Right kidney (tissue), 1 donor: Measurements from ENCODE around the gene IRAK1.

Experiments used
- DNase-seq: peaks from one replicate; pipeline ENCODE4 v3.0.0-alpha.2; 2016

IRAK1 gene

DNA sequence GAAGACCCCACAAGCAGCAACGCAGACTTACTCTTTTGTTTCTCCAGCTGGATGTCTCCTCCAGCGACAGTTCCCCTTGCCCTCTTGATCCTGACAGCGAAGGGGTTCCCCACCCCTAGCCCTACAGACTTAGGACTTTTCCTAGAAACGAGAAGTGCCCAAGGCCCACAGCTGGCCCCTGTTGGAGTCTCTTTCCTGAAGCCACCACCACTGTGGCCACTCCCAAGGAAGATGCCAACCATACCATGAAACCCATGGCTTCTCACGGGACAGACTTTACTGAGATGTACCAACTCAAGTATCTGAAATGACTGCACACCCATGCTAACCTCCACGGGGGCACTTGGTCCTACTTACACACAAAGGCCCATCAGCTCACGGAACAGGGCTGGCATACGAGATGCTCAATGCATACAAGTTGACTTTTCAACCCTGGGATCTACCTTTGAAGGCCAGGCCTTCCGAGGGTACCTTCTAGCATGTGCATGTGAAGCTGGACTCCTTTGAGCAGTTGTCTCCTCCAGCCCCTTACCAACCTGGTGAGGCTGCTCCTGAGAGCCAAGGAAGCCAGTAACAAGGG lies 924 bp upstream of the IRAK1 start:
- DNase-seq, result no peak

DNA sequence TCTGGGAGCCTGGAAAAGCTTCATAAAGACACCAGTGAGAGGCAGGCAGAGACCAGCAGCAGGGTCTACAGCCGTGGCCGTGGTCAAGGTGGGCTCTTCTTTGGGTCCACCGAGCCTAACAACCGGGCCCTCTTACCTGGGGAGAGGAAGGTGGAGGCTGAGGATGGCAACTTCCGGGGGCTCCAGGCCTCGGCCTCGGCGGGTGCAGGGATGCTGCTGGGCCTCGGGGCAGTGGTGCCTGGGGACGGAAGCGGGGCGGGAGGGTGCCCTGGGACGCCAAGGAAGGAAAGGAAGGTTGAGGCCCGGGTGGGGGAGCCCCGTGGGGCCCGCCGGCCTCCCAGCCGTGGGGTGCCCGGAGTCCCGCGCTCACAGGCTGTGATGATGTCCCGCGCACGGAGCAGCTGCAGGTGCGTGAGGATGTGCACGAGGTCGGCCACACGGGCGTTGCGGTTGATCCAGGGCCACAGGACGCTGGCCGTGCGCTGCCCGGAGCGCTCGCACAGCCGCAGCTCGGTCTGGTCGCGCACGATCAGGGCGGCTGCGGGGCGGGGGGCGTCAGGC lies 561 bp downstream of the IRAK1 start:
- no peak for DNase-seq

DNA sequence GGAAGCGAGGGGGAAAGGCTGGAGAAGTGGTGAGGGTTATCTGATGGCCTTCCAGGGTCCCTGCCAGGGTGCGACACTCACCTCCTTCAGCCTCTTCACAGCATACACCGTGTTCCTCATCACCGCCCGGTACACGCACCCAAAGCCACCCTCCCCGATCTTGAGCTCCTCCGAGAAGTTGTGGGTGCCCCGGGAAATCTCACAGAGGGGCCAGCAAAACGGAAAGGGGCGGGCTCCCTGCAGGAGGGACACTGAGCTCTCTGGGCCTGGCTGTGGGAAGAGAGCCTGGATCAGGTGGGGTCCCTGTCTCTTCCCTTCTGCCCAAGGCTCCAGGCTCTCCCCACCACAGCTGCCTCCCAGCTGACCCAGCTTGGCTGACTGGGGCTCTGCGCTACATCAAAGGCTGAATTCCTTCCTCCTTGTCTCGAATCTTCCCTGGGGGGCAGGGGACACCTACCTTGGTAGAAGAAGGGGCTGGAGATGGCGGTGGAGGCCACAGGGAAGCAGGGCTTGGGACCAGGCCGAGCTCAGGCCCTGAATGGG lies 1.1 kb downstream of the IRAK1 start:
- DNase-seq, result no peak

DNA sequence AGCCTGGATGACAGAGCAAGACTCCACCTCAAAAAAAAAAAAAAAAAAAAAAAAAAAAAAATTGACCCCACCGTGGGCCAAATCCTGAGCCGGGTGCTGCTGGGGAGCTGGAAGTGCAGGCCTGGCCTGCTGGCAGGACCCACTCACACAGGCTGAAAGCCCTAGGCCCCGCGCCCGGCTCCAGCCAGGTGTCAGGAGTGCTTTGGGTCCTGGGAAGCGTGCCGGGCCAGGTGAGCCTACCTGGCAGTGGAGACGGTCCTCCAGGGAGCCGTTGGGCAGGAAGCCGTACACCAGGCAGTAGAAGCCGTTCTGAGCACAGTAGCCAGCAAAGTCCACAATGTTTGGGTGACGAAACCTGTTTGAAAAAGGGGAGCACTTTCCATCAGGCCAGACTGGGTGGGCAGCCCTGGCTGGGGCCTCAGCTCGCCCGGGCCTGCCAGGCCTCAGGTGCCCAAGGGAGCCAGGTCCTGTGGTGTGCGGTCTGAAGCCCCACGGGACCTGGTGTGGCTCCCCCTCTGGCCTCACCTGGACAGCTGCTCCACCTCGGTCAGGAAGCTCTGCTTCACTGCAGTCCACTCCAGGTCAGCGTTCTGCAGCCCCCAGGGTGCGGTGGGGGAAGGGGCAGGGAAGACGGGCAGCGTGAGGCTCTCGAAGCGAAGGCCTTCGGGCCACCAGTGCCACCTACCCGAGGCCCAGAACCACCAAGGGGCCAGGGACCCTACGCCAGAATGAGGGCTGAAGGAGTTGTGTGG lies 1.8 kb downstream of the IRAK1 start:
- DNase-seq, result no peak

DNA sequence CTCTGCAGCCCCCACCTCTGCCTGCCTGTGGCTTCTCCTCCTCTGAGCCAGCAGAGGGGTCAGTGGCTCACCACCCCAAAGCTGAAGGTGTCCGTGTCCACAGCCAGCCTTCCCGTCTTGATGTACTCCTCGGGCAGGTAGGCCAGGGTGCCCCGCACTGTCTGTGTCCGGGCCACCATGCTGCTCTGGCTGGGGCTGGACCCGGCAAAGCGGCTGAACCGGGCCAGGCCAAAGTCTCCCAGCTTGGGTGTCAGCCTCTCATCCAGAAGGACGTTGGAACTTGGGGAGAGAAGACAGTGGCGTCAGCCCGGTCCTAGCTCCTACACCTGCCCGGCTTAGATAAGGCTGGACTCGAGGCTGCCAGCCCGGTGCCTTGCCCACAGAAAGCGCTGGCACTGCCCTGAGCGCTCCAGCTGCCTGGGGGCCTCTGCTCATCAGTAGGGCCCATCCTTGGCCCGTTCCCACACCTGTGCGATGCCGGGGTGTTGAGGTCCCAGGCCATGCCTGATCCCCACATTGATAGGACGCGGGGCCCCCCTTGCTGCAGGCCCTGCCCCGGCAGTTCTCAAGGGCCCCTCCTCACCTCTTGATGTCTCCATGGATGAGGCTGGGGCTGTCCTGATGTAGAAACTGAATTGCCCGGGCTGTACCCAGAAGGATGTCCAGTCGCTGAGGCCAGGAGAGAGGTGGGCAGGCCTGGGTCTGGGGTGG lies 3.2 kb downstream of the IRAK1 start:
- no peak for DNase-seq

DNA sequence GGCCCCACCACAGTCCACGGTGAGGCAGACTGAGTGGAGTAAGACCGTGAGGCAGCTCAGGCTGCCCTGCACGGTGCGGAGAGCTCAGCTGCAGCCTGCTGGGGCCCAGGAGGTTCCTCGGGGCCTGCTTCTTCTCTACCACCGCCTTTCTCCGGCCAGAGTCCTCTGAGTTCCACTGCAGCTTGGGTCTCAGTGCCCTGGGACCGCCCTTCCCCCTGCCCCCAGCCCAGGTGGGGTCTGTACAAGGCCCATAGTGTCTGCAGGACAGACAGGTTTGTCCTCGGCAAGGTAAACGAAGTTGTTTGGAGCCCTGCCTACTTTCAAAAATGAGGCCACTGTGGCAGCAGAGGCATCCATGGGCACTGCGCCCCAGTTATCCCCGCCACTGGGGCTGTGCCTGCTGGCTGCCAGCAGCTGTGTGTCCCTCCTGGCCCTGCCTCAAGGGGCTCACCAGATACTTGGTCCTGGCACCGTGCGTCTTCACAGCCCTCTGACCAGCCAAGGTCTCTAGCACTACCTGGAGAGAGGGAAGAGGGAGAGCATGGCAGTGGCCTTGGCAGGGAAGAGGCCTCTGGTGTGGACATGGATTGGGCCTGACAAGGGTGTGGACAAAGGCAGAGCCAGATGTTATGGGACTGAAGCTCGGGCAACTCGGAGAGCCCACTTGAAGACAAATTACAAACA lies 4.0 kb downstream of the IRAK1 start:
- DNase-seq, result no peak

DNA sequence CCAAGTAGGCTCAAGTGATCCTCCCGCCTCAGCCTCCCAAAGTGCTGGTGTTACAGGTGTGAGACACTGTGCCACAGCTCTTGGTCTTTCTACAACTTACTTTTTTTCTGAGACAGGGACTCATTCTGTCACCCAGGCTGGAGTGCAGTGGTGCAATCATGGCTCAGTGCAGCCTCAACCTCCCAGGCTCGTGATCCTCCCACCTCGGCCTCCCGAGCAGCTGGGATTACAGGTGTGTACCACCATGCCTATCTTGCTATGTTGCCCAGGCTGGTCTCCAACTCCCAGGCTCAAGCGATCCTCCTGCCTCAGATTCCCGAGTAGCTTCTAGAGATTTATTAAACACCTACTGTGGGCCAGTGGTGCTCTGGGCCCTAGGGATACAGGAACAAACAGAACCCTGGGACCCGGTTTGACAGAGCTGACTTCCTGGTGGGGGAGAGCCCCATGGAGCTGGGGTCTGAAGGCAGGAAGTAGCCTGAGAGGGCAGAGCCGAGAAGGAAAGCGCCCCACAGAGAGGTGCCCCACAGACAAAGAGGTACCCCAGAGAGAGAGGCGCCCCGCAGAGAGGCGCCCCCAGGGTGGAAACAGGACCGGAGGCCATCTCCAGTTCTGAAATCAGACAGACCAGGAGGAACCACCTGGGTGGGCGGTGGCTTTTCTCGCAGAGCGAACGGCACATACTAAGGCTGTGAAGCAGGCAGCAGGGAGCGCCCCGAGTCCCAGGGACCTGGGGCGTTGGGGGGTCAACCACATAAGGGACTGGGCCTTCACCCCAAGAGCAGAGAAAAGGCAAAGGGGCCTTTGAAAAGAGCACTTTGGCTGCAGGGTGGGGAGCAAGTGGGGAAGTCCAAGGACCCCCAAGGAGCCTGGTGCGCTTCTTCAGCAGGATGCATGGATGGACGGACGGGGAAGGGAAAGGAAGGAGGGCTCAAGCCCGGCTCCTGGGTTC lies 5.0 kb downstream of the IRAK1 start:
- DNase-seq, result no peak

DNA sequence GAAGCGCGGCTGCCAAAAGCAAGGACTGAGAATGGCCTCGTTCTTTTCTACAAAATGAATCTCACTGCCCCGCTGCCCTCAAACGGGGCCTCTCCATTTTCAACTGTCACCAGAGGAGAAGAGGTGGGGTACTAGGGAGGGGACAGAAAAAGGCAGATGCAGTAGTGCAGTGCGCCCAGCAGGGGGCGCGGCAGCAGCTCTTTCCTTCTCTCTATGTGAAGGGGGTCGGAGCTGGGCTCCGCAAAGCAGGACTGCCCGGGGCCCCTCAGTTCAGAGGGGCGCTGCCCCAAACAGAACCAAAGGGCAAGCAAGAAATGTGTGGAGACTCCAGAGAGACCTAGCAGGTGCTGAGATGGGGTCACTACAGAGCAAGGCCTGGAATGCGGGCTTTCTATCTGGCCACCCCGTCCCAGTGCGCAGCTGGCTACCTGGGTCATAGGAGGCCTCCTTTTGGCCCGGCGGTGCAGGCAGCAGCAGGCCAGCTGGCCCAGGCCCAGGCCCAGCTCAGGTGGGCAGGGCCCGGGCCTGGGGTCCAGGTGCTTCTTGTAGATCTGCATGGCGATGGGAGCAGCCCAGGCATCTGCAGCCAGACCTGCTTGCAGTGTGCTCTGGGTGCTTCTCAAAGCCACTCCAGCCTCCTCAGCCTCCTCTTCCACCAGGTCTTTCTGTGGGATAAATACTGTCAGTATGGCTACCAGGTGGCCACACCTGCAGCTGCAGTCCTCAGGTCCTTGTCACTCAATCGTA lies 5.9 kb downstream of the IRAK1 start:
- no peak for DNase-seq

DNA sequence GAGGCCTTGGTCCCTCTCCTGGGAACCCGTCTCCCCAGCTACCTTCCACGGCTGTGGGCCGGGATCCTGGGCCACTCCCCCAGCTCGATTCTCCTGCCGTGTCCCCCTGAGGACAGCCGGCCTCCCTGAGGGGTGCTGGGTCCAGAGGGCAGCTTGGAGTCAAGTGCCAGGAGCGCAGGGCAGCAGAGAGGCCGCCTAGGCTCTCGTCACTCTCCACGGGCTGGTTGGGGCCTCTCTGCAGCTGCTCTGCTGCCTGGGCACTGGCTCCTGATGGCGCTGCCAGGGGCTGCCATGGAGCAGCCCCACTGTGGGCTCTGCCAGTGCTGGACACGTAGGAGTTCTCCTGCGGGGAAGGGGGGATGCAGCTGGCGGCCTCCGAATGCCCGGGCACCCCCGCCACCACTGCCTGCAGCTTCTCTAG lies 6.7 kb downstream of the IRAK1 start:
- no peak for DNase-seq

DNA sequence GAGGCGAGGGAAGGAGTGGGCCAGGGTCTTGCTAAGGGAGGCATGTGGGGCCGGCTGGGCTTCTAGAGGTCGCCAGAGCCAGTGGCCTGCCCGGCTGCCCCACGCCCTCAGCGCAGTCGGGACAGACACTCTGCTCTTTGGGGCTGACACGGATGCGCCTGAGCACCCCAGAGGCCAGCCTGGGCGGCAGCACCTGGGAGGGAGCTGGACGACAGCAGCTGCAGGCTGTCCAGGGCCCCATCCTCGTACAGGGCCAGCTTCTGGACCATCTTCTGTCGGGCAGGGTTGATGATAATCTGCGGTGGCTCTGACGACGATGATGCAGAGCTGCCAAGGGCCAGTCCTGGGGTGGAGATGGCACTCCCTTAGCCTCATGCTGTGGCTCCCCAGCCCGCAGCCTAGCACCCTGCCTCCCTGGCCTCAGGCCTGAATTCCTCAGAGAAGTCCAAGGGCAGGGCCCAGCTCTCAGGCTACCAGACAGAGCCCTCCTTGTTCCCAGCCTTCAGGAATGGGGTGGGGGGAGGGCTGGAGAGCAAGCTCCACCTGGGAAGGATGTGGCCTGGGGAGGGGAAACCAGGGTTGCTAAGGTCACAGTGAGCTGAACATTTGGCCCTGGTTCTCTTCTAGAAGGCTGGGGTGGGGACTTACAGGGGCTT lies 7.2 kb downstream of the IRAK1 start:
- no peak for DNase-seq

DNA sequence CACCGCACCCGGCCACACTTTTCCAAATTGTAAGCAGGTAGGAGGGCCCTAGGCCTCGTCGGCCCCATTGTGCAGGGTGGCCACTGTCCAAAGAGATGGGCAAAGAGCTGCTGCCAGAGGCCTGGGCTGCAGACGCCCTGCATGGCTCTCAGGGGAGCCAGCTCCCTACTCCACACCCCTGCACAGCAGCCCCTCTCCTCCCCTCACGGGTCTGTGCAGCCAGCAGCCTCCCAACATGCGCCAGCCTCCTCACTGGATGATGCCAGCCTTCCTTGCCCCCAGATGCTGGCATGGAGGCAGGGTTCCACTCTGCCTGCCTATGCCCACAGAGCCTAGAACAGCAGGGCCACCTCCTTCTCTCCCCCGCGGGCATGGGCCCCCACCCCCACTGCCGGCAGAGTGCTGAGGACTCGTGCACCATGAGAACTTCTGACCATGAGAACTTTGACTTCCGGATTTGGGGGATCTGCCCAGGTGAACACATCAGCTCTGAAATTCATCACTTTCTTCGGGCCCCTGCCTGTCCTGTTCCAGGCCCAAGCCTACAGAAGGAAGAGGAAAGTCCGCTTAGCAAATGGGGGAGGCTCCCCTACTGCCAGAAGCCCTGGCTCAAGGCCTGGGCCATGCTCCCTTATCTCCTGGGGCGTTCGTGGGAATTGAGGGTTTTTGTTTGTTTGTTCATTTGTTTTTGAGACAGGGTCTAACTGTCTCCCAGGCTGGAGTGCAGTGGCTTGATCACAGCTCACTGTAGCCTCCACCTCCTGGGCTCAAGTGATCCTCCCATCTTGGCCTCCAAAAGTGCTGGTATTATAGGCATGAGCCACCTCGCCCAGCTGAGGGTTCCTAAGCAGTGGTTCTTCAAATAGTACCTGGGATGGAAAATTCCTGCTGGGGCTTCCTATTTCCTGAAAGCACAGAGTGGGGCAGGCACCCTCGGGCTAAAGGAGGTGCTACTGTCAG lies 8.0 kb downstream of the IRAK1 start:
- DNase-seq, result no peak

DNA sequence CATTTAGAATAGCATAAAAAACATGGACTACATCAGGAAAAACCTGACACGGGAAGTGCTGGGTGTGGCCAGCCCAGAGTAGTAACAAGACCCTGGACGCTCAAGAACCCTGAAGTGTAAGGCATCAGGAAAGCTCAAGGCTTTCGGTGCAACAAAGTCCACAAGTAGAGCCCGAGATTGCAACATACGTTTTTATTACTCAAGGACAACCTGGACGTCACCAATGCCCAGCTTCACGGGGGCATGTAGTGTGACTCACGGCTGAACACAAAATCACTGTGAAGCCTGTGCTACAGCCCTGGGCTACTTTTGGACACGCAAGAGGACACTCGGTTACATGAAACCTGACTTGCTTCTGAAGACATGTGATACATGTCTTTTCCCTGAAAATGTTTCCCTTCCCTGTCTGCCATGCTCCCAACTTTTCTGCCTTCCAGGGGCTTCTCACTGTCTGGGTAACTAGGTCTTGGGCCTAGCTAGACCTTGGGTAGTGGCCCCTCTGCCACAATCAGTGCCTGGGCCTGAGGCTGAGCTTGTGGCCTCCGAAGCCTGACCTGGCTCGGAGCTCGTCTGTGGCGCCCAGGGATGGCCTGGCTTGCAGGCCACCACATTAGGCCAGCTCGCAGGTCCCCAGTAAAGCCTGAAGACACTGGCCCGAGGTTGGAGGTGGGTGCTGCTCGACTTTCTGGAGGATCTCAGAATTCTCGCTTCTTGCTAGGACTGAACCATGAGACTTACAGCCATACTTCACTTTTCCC lies 9.2 kb downstream of the IRAK1 start:
- no peak for DNase-seq

DNA sequence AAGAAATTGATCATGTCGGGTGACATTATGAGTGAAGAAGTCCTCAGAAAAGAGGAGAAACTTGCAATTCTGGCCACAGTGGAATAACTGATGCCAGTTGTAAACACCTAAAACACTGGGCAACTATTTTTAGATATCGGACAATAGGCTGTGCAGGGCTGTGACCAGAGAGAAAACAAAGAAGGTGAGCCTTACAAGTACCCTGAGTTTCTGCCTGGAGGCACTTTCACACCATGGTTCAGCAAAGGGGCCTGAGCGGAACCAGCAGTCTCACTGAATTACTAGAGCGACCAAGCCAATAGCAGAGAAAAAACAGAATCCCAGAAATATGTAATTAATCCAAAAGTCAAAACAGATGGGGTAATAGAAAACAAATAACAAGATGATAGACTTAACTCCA lies 11.2 kb downstream of the IRAK1 start:
- DNase-seq, result no peak

DNA sequence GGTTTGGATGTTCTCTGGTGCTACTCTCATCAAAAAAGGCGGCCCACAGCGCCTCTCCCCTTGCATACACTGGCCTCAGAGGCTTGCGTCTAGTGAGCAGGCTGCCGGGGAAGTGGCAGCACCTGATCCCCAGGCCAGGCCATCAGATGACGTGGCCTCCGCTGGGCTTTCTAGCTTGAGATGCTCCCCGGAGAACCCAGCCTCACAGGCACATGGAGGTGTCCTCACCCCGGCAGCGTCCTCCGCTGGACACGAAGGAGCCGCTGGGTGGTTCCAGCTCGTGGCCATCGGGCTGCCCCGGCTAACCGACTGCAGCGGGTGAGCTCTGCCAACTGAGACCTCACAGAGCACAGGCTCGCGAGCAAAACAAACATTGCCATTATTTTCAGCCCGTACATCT lies 12.8 kb downstream of the IRAK1 start:
- DNase-seq, result no peak

DNA sequence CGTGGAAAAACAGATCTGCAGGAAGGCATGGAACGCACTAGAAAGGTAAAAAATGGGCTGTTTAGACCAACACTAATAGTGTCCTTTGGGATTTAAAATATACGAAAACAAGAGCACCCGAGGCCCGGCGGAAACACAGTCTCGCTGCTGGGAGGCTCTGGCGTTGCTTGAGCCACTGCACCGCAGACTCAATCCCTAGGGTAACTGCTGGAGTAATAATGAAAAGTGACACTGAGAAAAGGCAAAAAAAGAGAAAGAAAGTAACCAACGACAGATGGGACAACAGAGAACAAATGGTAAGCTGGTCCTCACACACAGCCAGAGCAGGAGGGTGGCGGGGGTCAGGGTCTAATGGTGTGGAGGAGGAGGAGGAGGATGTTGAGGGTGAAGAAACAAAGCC lies 15.4 kb downstream of the IRAK1 start:
- no peak for DNase-seq

DNA sequence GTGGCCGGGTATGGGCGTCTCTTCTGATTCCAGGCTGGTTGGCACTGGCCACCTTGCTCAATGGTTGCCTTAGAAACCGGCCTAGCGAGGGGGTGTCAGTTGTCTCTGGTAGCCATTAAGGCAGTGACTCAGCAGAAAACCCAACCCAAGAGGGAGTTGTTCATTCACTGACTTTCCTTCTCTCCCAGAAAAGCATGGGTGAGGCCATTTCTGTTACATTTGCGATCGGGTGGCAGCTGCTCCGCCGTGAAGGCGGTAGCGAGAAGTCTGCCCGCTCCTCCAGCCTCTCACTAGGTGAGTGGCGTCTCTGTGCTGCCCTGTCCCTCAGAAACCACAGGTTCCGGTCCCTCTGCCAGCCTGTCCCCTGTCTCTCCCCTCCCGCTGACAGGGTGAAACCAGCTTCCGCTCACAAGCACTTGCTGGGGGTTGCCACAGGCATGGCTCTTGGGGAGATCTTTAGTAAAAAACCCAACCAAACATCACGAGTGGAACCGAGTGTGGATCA lies 17.4 kb downstream of the IRAK1 start:
- no peak for DNase-seq

DNA sequence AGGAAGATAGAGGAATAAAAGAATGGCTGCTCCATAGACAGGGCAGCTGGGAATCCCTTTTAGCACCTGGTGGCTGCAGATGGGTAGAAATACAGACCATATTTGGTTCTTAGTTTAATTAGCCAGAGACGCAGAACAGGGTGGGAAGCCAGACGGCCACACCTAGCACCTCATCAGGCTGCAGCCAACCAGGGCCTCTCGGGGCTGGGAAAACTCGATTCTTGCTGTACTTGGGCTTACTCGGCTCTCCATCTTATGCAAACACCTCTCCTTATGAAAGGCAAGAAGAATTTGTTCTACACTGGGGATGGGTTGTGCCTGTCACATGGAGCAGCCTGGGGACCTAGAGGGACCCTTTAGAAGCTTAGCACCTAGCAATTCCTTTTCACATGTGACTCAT lies 19.7 kb downstream of the IRAK1 start:
- no peak for DNase-seq
